Hematopoietic multipotent progenitor cell (in vitro differentiated cells): Measurements from ENCODE around the gene HECTD4. TPM values are rescaled to one million over a fixed set of nuclear protein-coding genes. Genes with fewer than 3 reads are reported as not detected.
"Not testable (repeated sequence)": the region's sequence is repeated elsewhere in the genome, so short reads cannot be mapped to it uniquely, and the experiment has no call there.

Experiments used
- DNase-seq, 3 donors: peaks; one replicate each; pipeline ENCODE4 v3.0.0-alpha.2; 2011 to 2015; ENCODE audit warnings: low read depth in 2 of 3, low spot score in 2 of 3
- total RNA-seq: library from RNA; depleted of rRNA; stranded (reverse); fragments of >200 nt; gene quantifications from one replicate; pipeline ENCODE4 v1.2.3, GENCODE V29; 2012

The HECTD4 gene
- total RNA-seq, 1 donor: 39.0 TPM

GRCh38 chr12:112359290-112359689 is 22.9 kb downstream of the HECTD4 start:
- no peak for DNase-seq

- no peak for DNase-seq
Observed at GRCh38 chr12:112357214-112357613, 25.0 kb downstream of the HECTD4 start.

GRCh38 chr12:112354399-112354798 is 27.8 kb downstream of the HECTD4 start:
- no peak for DNase-seq

- no peak for DNase-seq
Observed at GRCh38 chr12:112353393-112353792, 28.8 kb downstream of the HECTD4 start.

GRCh38 chr12:112352921-112353320 is 29.3 kb downstream of the HECTD4 start:
- no peak for DNase-seq

- peak in 2 of 3 donors; percentile 74 to 87 for DNase-seq
Observed at GRCh38 chr12:112350593-112351592, 31.3 kb downstream of the HECTD4 start.

GRCh38 chr12:112349431-112349830 is 32.8 kb downstream of the HECTD4 start:
- DNase-seq: no peak

- not testable (repeated sequence) for DNase-seq
Observed at GRCh38 chr12:112348926-112349325, 33.3 kb downstream of the HECTD4 start.

GRCh38 chr12:112347581-112347982 is 34.6 kb downstream of the HECTD4 start:
- peak in 2 of 3 donors; percentile 18 to 65 for DNase-seq

GRCh38 chr12:112346194-112346593 is 36.0 kb downstream of the HECTD4 start:
- no peak for DNase-seq

GRCh38 chr12:112344220-112344619 is 38.0 kb downstream of the HECTD4 start:
- DNase-seq: no peak

GRCh38 chr12:112342587-112342986 is 39.6 kb downstream of the HECTD4 start:
- peak in 2 of 3 donors; percentile 26 to 65 for DNase-seq

- DNase-seq: no peak
Observed at GRCh38 chr12:112341046-112341825, 41.0 kb downstream of the HECTD4 start.

- no peak for DNase-seq
Observed at GRCh38 chr12:112340230-112340629, 42.0 kb downstream of the HECTD4 start.

GRCh38 chr12:112334999-112335398 is 47.2 kb downstream of the HECTD4 start:
- not testable (repeated sequence) for DNase-seq

GRCh38 chr12:112333019-112333418 is 49.2 kb downstream of the HECTD4 start:
- no peak for DNase-seq

- DNase-seq: no peak
Observed at GRCh38 chr12:112331886-112332285, 50.3 kb downstream of the HECTD4 start.

GRCh38 chr12:112330706-112331105 is 51.5 kb downstream of the HECTD4 start:
- DNase-seq: no peak

- DNase-seq: no peak
Observed at GRCh38 chr12:112328456-112329124, 53.6 kb downstream of the HECTD4 start.

- no peak for DNase-seq
Observed at GRCh38 chr12:112327209-112327938, 54.9 kb downstream of the HECTD4 start.
